Measurements from ENCODE around the gene XG.
"Not testable (repeated sequence)": the region's sequence is repeated elsewhere in the genome, so short reads cannot be mapped to it uniquely, and the experiment has no call there.

Gene XG

DNA sequence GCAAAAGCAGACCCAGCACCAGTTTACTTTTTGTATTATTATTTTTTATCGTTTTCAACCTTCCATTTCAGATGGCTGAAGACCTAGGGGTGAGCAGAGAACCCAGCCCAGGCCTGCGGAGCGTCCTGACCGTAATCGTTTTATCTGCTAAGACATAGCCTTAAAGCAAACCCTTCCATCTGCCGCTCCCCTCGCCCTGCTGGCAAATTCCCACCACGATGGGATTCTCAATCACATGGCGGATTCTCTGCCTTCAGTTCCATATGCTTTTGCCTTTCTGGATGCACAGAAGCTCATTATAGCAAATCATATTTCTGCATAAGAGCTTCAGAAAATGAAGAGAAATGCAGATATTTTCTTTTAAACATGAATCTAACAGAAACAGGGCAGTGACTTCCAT, 18.6 kb upstream of the XG start:
- no peak for DNase-seq (ENCODE audit: low read depth)

DNA sequence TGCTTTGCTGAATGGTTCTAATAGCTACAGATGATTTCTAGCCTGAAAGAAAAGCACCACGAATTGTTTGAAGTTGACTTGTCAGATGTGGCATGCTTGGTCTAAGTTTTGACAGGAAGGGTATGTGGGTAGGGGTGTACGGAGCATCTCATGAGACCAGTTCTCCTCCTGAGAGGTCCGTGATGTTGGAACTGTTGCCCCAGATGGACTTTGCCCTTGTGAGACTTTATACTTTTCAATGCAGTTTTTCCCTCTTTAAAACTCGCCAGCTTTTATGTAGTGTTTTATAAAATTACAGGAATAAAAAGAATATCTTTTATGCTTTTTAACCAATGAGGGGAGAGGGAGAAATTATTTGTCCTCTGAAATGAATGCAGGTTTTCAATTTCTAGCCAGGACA, 16.6 kb upstream of the XG start:
- DNase-seq (ENCODE audit: low read depth): no peak

DNA sequence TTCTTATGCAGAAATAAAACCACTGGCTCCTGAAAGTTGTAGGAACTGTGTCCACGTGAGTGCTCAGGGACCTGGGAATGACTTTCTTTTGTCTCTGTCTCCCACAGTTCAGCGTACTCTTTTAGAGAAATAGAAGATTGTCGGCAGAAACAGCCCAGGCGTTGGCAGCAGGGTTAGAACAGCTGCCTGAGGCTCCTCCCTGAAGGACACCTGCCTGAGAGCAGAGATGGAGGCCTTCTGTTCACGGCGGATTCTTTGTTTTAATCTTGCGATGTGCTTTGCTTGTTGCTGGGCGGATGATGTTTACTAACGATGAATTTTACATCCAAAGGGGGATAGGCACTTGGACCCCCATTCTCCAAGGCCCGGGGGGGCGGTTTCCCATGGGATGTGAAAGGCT, 11.2 kb upstream of the XG start:
- no peak for DNase-seq (ENCODE audit: low read depth)

DNA sequence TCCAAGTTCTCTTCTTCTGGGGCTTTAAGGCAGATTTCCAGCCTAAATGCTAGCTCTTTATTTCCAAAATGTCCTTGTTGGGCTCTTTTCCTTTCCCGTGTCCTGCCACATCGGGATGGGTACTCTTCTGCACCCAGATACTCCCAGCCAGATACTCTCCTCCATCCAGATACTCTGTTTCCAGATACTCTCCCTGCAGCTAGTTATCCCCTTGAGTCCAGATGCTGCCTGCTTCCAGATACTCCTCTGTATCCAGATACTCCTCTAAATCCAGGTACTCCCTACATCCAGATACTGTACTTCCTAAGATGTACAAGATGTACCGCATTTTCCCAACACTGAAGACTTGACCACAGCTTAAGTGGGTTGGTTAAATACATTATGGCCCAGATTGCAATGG, 10.5 kb upstream of the XG start:
- no peak for DNase-seq (ENCODE audit: low read depth)

DNA sequence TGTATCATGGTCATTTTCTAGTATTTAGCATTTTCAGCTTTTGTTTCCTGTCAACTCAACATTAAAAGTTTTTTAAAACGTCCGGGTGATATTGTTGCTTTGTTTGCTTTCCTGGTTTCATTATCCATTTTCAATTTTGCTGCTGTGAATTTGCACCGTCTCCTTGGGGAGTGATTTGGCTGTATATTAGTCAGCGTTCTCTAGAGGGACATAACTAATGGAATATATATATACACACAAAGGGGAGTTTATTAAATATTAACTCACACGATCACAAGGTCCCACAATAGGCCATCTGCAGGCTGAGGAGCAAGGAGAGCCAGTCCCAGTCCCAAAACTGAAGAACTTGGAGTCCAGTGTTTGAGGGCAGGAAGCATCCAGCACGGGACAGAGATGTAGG, 5.6 kb upstream of the XG start:
- not testable (repeated sequence) for DNase-seq (ENCODE audit: low read depth)

DNA sequence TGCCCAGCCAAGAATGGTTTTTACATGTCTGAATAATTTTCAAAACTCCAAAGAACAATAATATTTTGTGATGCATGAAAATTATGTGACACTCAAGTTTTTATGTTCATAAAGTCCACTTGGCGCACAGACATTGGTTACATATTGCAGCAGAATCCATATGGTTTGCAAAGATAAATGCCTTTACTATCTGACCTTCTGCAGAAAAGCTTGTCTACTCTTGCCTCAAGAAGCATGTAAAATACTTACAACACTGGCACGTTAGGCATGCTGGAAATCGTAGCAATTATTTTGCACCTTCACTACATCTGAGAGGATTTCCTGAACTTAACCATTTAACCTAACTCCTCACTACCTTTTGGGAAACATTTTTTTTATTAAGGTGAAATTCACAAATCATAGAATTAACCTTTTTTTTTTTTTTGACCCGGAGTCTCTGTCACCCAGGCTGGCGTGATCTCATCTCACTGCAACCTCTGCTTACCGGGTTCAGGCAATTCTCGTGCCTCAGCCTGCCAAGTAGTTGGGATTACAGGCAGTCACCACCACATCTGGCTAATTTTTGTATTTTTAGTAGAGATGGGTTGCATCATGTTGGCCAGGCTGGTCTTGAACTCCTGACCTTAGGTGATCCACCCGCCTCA, 3.5 kb upstream of the XG start:
- no peak for DNase-seq (ENCODE audit: low read depth)

DNA sequence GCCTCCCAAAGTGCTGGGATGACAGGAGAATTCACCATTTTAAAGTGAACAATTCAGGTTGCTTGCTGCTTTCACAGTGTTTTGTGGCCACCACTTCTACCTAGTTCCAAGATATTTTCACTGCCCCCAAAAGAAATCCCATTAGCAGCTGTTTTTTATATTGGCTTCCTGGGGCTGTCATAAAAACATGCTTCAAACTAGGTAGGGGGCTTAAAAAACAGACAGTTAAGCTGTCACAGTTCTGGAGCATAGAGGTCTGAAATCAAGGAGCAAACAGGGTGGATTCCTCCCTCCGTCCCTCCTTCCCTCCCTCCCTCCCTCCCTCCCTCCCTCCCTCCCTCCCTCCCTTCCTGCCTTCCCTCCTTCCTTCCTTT, 3.0 kb upstream of the XG start:
- no peak for DNase-seq (ENCODE audit: low read depth)

DNA sequence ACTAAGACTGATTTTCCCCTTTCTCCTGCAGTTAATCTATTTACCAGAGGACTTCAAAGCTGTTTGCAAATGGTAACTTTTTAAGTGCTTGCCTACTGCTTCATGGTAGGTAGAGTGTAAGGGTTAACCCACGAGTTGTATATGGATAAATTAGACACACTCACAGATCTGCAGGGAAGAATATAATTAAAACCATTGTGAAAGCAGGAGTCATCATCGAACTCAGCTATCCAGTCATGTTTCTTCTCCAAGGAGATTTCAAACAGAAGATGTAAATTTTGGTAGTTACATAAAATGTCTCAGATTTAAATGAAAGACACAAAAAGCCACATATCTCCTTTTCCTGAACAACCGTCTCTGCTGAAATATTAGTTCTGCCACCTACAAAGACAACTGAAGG, 549 bp upstream of the XG start:
- DNase-seq (ENCODE audit: low read depth): no peak

DNA sequence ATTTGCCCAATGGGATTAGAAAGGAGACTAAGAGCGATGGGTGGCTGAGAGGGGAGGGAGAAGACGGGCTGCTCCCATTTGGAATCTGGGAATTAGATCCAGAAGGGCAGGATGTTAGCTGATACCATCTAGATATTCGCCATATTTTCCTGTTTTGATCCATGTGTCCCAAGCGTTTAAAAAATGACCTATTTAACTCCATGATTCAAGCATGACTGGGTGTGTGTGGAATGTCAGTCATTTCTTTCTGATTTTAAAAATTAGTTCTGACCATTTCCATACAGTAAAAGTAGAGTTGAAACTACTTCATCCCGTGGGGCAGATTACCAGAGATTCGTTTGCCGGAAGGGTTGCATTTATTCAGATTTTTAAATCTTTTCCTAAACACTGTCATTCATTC, 601 bp downstream of the XG start:
- not testable (repeated sequence) for DNase-seq (ENCODE audit: low read depth)

DNA sequence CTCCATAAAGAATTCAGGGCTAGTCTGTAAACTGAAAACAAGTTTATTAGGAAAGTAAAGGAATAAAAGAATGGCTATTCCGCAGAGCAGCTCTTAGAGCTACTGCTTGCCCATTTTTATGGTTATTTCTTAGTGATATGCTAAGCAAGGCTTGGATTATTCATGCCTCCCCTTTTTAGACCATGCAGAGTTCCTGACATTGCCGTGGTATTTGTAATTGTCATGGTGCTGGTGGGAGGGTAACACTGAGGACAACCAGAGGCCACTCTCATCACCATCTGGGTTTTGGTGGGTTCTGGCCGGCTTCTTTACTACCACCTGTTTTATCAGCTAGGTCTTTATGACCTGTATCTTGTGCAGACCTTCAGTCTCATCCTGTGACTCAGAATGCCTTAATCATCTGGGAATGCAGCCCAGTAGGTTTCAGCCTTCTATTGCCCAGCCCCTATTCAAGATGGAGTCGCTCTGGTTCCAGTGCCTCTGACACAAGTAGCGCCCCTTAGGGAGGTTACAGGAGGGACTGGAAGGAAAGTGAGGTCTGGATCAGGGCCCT, 3.4 kb downstream of the XG start:
- not testable (repeated sequence) for DNase-seq (ENCODE audit: low read depth)

DNA sequence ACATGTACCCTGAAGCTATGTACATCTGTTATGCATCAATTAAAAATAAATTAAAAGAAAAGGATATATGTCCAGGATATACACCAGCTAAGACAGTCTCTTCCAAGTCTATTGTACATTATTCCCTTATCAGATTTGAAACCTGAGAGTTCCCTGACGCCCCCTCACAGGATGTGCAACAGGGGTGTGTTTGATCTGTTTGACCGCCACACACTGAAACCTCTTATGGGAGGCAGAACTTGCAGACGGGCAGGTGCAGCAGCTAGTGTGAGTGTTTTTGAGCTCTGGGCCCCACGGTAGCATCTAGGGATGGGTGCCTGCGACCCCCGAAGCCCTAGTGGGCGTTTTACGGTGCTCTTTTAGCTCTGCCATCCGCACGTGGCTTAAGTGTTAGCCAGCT, 4.7 kb downstream of the XG start:
- no peak for DNase-seq (ENCODE audit: low read depth)

DNA sequence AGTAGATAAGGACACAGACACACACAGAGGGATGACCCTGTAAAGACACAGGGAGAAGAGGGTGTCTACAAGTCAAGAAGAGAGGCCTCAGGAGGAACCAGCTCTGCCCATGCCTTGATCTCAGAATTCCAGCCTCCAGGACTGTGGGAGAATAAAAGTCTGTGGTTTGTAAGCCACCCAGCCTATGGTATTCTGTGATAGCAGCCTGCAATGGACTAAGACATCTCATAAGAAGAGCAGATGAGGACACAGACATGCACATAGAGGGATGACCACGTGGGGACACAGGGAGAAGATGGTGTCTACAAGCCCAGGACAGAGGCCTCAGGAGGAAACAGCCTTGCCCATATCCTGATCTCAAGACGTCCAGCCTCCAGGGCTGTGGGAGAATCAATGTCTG, 9.4 kb downstream of the XG start:
- DNase-seq (ENCODE audit: low read depth): no peak

DNA sequence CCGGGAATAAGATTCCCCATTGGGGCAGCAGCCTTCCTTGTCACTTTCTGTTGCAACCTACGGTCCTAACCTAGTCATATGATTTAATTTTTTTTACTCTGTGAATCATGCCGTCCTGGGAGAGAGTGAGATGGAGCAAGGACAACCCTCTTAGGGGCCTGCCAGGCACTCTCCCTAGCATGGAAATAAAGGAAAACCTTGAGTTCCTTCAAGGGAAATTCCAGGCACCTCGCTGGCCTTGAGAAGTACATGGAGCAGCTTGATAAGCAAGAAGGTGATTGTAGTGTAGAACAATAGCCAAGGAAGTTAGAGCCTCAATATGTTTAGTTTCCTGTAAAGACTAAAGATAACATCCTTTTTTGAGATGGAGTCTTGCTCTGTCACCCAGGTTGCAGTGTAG, 10.8 kb downstream of the XG start:
- DNase-seq (ENCODE audit: low read depth): not testable (repeated sequence)

DNA sequence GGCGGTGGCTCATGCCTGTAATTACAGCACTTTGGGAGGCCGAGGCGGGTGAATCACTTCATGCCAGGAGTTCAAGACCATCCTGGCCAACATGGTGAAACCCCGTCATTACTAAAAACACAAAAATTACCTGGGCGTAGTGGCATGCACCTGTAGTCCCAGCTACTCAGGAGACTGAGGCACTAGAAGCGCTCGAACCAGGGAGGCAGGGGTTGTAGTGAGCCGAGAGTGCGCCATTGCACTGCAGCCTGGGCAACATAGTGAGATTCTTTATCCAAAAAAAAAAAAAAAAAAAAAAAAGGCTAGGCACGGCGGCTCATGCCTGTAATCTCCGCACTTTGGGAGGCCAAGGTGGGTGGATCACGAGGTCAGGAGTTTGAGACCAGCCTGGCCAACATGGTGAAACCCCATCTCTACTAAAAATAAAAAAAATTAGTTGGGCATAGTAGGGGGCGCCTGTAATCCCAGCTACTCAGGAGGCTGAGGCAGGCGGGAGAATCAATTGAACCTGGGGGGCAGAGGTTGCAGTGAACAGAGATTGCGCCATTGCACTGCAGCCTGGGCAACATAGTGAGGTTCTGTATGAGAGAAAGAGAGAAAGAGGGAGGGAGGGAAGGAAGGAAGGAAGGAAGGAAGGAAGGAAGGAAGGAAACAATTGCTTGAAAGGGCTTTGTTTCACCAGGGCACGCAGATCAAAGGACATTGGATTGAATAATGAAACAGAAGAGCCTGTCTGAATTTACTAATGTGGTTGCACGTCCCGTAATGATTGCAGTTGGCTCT, 13.1 kb downstream of the XG start:
- not testable (repeated sequence) for DNase-seq (ENCODE audit: low read depth)

DNA sequence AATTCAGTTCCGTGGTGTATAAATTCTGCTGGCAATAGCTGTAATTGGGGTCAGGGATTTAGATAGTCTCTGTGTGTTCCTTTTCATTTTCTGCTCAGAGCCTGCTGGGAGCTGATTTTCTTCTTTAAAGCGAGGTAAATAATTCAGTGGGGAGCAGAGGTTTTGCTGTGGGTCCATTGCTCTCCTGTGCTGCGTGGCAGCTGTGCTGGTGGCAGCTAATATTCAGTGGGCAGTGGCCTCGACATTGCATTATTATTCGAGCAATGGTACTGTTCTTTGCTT, 13.7 kb downstream of the XG start:
- DNase-seq (ENCODE audit: low read depth): no peak

DNA sequence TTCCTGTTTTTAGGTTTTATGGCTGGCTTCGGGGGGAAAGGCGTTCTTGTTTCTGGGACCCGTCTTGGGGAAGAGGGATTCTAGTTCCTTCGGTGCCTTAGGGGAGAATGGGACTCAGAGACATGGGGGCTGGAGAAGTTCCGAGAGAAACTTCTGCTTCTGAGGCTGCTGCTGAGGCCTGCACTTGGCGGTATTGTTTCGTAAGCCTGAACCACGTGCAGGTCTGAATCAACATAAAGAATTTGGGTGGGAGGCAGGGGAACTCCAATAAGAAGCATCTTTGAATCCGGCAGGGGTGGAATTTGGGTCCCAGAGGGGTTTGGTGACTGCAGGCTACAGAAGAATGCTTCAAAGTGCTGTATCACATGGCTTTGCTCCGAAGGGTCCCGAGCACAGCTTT, 15.1 kb downstream of the XG start:
- no peak for DNase-seq (ENCODE audit: low read depth)

DNA sequence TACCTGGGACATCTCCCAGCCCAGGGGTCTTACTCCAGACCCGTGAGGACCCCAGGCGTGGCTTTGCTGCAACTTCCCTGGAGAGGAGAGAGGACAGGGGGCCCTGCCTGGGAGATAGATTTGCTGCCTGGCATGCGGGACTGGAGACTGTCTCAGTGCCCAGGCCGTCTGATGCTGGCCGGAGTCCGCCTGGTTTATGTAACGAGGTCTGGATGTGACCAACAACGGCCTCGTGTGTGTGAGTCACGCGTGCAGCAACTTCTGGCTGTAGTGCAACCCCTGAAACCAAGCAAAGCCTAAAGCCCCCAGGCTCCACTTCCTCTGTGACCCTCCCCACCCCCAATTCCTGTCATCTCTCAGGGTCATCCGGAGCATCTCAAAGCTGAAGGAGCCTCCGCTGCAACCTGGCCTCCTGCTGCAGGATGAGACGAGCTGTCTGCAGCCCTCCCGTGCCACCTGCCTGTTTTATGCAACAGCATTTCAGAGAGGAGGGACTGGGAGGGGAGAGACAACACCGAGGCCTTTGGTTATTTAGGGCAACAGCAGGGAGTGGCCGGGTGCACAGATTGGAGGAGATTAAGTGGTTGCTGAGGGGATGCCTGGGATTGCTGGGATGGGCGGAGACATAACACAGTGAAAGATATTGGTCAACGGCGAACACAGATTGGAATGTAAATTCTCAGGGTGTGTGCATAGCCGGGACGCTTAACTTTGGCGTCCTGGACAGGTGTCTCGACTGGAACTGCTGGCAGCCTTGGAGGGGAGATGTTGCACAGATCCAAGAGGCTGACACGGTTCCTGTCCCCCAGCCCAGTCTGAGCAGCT, 16.0 kb downstream of the XG start:
- DNase-seq (ENCODE audit: low read depth): no peak

DNA sequence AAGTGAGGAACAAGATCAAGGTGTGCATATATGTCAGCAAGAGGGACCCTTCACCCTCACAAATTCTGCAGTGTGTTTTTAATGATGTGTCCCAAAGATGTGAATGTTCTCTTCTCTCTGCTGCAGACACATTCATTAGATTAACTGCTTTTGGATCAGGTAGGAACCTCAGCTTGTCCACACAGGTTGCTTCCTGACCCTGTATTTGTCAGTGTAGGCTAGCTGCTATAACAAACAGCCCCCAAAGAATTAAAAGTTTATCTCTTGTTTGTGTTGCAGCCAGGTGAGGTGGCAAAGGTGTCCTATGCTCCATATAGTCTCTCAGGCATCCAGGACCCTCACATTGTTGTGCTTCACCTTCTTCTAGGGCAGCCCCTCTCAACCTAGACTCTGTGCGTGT, 17.8 kb downstream of the XG start:
- DNase-seq (ENCODE audit: low read depth): no peak

DNA sequence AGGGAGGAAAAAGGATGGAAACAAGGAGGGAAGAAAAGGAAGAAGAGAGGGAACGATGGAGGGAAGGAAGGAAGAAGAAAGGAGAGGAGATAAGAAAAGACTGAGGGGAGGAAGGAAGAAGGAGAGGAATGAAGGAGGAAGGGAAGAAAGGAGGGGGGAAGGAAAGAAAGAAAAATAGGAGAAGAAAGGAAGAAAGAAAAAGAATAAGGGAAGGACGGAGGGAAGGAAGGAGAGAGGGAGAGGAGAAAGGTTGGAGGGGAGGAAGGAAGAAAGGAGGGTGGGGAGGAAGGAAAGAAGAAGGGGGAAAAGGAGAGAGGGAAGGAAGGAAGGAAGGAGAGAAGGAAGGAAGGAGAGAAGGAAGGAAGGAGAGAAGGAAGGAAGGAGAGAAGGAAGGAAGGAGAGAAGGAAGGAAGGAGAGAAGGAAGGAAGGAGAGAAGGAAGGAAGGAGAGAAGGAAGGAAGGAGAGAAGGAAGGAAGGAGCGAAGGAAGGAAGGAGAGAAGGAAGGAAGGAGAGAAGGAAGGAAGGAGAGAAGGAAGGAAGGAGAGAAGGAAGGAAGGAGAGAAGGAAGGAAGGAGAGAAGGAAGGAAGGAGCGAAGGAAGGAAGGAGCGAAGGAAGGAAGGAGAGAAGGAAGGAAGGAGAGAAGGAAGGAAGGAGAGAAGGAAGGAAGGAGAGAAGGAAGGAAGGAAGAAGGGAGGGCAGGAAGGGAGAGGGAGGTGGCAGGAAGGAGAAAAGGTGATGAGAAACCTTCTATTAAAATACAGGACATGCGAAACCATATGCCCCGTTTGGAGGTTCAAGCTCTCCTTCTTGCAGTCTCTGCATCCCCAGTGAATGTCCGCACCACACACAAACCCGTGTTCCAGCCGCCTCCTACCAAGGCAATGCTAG, 21.6 kb downstream of the XG start:
- not testable (repeated sequence) for DNase-seq (ENCODE audit: low read depth)

DNA sequence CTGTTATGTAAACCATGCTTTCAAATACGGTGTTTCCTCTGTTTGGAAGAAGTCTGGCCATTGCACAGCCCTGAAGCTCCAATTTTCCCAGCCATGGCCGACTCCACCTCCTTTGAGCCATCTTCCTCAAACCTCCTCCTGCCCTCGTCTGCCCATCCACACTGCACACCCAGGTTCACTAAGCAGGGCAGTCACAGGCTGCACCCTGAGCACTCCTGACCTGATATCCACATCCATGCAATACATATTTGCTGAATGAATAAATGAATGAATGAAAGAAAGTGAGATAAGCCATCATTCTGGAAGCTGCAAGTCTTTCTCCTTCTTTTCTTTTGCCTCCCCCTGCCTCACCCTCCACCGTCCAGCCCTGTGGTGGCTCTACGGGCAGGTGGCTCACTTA, 22.2 kb downstream of the XG start:
- no peak for DNase-seq (ENCODE audit: low read depth)

DNA sequence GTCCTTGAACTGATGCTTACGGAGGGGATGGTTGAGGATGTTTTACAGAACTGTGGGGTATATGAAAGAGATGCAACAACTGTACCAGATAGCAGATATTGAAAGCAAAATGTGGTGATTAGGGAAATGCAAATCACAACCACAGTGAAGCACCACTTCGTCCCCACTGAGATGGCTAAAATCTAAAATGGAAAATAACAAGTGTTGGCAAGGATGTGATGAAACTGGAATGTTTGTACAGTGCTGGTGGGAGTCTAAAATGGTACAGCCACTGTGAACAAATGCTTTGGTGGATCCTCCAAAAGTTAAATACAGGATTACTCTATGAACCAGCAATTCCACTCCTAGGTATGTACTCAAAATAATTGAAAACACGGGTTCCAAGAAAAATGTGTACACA, 22.9 kb downstream of the XG start:
- DNase-seq (ENCODE audit: low read depth): no peak

Data from stimulated activated CD4-positive, alpha-beta T cell treated with anti-CD3 and anti-CD28 coated beads, Interleukin-2, amount 100 ng/mL, for 4 hours (primary cell).